ENCODE measurements around the gene NUDC.

DNA sequence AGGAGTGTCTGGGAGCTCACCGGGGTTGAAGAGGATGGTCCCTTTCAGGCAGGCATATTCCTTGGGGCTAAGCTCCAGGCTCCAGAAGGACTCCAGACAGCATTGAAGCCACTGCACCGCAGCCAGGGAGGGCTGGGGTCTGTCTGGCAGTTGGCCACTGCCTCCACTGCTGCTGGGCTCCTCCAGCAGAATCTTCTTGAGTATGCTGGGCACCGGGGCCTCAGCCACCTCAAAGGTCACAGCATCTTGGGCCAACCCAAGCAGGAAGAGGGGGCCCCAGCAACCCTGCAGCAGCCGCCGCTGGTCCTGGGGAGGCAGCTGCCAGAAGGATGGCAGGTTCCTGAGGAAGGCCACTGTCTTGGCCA, 8.2 kb upstream of the NUDC start:
- TF ChIP-seq, protein P1, sequence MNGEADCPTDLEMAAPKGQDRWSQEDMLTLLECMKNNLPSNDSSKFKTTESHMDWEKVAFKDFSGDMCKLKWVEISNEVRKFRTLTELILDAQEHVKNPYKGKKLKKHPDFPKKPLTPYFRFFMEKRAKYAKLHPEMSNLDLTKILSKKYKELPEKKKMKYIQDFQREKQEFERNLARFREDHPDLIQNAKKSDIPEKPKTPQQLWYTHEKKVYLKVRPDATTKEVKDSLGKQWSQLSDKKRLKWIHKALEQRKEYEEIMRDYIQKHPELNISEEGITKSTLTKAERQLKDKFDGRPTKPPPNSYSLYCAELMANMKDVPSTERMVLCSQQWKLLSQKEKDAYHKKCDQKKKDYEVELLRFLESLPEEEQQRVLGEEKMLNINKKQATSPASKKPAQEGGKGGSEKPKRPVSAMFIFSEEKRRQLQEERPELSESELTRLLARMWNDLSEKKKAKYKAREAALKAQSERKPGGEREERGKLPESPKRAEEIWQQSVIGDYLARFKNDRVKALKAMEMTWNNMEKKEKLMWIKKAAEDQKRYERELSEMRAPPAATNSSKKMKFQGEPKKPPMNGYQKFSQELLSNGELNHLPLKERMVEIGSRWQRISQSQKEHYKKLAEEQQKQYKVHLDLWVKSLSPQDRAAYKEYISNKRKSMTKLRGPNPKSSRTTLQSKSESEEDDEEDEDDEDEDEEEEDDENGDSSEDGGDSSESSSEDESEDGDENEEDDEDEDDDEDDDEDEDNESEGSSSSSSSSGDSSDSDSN (CRISPR knock-in tag; IDR thresholded peaks at IDR 0.05) = no peak
- TF ChIP-seq ZNF34 (CRISPR knock-in tag; IDR thresholded peaks at IDR 0.05; ENCODE audit: borderline replicate concordance) = no peak
- TF ChIP-seq MAZ (IDR thresholded peaks at IDR 0.05; ENCODE audit: borderline replicate concordance, low read depth, low read length) = no peak
- no peak for TF ChIP-seq MAZ (CRISPR knock-in tag; IDR thresholded peaks at IDR 0.05; ENCODE audit: low read depth)
- TF ChIP-seq, protein P2, sequence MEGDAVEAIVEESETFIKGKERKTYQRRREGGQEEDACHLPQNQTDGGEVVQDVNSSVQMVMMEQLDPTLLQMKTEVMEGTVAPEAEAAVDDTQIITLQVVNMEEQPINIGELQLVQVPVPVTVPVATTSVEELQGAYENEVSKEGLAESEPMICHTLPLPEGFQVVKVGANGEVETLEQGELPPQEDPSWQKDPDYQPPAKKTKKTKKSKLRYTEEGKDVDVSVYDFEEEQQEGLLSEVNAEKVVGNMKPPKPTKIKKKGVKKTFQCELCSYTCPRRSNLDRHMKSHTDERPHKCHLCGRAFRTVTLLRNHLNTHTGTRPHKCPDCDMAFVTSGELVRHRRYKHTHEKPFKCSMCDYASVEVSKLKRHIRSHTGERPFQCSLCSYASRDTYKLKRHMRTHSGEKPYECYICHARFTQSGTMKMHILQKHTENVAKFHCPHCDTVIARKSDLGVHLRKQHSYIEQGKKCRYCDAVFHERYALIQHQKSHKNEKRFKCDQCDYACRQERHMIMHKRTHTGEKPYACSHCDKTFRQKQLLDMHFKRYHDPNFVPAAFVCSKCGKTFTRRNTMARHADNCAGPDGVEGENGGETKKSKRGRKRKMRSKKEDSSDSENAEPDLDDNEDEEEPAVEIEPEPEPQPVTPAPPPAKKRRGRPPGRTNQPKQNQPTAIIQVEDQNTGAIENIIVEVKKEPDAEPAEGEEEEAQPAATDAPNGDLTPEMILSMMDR (CRISPR knock-in tag; IDR thresholded peaks at IDR 0.05) = no peak
- TF ChIP-seq POLR2A (IDR thresholded peaks at IDR 0.05; ENCODE audit: insufficient read depth in 1 of 2, low read depth in 2 of 2, low read length in 2 of 2) = no peak
- TF ChIP-seq ZFP36 (IDR thresholded peaks at IDR 0.05; ENCODE audit: borderline replicate concordance, low read depth, low read length, partially characterized antibody) = no peak
- TF ChIP-seq, protein P3, sequence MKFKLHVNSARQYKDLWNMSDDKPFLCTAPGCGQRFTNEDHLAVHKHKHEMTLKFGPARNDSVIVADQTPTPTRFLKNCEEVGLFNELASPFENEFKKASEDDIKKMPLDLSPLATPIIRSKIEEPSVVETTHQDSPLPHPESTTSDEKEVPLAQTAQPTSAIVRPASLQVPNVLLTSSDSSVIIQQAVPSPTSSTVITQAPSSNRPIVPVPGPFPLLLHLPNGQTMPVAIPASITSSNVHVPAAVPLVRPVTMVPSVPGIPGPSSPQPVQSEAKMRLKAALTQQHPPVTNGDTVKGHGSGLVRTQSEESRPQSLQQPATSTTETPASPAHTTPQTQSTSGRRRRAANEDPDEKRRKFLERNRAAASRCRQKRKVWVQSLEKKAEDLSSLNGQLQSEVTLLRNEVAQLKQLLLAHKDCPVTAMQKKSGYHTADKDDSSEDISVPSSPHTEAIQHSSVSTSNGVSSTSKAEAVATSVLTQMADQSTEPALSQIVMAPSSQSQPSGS (CRISPR knock-in tag; IDR thresholded peaks at IDR 0.05) = no peak

All from HepG2 (cell line).